IPS-20b (cell line): ENCODE data around the gene CAMK1D.

Experiments
- H3K27ac ChIP-seq: one replicate; pipeline ENCODE4 v1.5.1; 2013; ENCODE audit warnings: low read length
- H3K27me3 ChIP-seq: 2 replicates; pipeline ENCODE4 v1.6.1; 2013; ENCODE audit warnings: mild to moderate bottlenecking, low read length, inconsistent platforms; ENCODE audit not compliant: insufficient read depth
- H3K36me3 ChIP-seq: 2 replicates; pipeline ENCODE4 v1.6.1; 2013; ENCODE audit warnings: low read depth, mild to moderate bottlenecking, inconsistent platforms, low read length, moderate library complexity; ENCODE audit not compliant: insufficient read depth
- H3K4me1 ChIP-seq: 2 replicates; pipeline ENCODE4 v1.6.1; 2013; ENCODE audit warnings: mild to moderate bottlenecking, control low read depth, inconsistent platforms, low read length, moderate library complexity; ENCODE audit not compliant: insufficient read depth
- H3K4me3 ChIP-seq: 2 replicates; pipeline ENCODE4 v1.5.1; 2013; ENCODE audit warnings: mild to moderate bottlenecking, low read length, inconsistent platforms
- H3K9ac ChIP-seq: 2 replicates; pipeline ENCODE4 v1.6.1; 2013; ENCODE audit warnings: low read depth, mild to moderate bottlenecking, inconsistent platforms, low read length, moderate library complexity
- H3K9me3 ChIP-seq: 2 replicates; pipeline ENCODE4 v1.6.1; 2013; ENCODE audit warnings: mild to moderate bottlenecking, low read depth, low read length, inconsistent platforms; ENCODE audit not compliant: insufficient read depth

CAMK1D gene

GRCh38 chr10:12625393-12626023 is 276.2 kb downstream of the CAMK1D start:
- H3K27ac ChIP-seq, result no peak overlapping the region
- H3K4me1 ChIP-seq, result no peaks in the 10 kb centered on the region
- no peaks in the 10 kb centered on the region for H3K27me3 ChIP-seq
- H3K9me3 ChIP-seq, result no peaks in the 10 kb centered on the region
- H3K4me3 ChIP-seq, result no peak overlapping the region
- H3K9ac ChIP-seq, result no peak overlapping the region
- no peaks in the 10 kb centered on the region for H3K36me3 ChIP-seq

GRCh38 chr10:12628153-12628552 is 278.8 kb downstream of the CAMK1D start:
- Histone ChIP-seq H3K4me3 (no peak overlapping the region), H3K27me3 (no peaks in the 10 kb centered on the region), H3K4me1 (no peaks in the 10 kb centered on the region), H3K27ac (no peak overlapping the region), H3K9me3 (peaks cover 7% of the 10 kb centered on the region), H3K9ac (no peak overlapping the region), H3K36me3 (no peaks in the 10 kb centered on the region)

GRCh38 chr10:12628964-12629766 is 279.8 kb downstream of the CAMK1D start:
- Histone ChIP-seq H3K4me3 (no peak overlapping the region), H3K27ac (no peak overlapping the region), H3K9ac (no peak overlapping the region), H3K4me1 (no peaks in the 10 kb centered on the region), H3K9me3 (peaks cover 7% of the 10 kb centered on the region), H3K27me3 (no peaks in the 10 kb centered on the region), H3K36me3 (no peaks in the 10 kb centered on the region)

GRCh38 chr10:12629767-12630165 is 280.4 kb downstream of the CAMK1D start:
- H3K27ac ChIP-seq, result no peak overlapping the region
- H3K27me3 ChIP-seq, result no peaks in the 10 kb centered on the region
- H3K4me3 ChIP-seq, result no peak overlapping the region
- H3K36me3 ChIP-seq, result no peaks in the 10 kb centered on the region
- no peaks in the 10 kb centered on the region for H3K4me1 ChIP-seq
- no peak overlapping the region for H3K9ac ChIP-seq
- peaks cover 7% of the 10 kb centered on the region for H3K9me3 ChIP-seq

- Histone ChIP-seq H3K4me3 (no peak overlapping the region), H3K36me3 (no peaks in the 10 kb centered on the region), H3K4me1 (no peaks in the 10 kb centered on the region), H3K27me3 (no peaks in the 10 kb centered on the region), H3K9ac (no peak overlapping the region), H3K27ac (no peak overlapping the region), H3K9me3 (peaks cover 7% of the 10 kb centered on the region)
Measured at GRCh38 chr10:12631216-12631615, 281.9 kb downstream of the CAMK1D start.

GRCh38 chr10:12631787-12632562 is 282.6 kb downstream of the CAMK1D start:
- Histone ChIP-seq H3K36me3 (no peaks in the 10 kb centered on the region), H3K27me3 (no peaks in the 10 kb centered on the region), H3K4me3 (no peak overlapping the region), H3K27ac (no peak overlapping the region), H3K9ac (no peak overlapping the region), H3K4me1 (no peaks in the 10 kb centered on the region), H3K9me3 (peaks cover 7% of the 10 kb centered on the region)

- no peak overlapping the region for H3K4me3 ChIP-seq
- H3K36me3 ChIP-seq, result no peaks in the 10 kb centered on the region
- no peak overlapping the region for H3K27ac ChIP-seq
- H3K9me3 ChIP-seq, result peaks cover 7% of the 10 kb centered on the region
- H3K4me1 ChIP-seq, result peaks cover 7% of the 10 kb centered on the region; the same call in 1 of the 2 replicates
- H3K9ac ChIP-seq, result no peak overlapping the region
- H3K27me3 ChIP-seq, result no peaks in the 10 kb centered on the region
Measured at GRCh38 chr10:12633776-12634620, 284.7 kb downstream of the CAMK1D start.

- Histone ChIP-seq H3K27ac (no peak overlapping the region), H3K27me3 (no peaks in the 10 kb centered on the region), H3K9me3 (peaks cover 7% of the 10 kb centered on the region), H3K4me3 (no peak overlapping the region), H3K4me1 (peaks cover 7% of the 10 kb centered on the region; the same call in 1 of the 2 replicates), H3K9ac (no peak overlapping the region), H3K36me3 (no peaks in the 10 kb centered on the region)
Measured at GRCh38 chr10:12634621-12634931, 285.2 kb downstream of the CAMK1D start.

GRCh38 chr10:12635127-12635541 is 285.8 kb downstream of the CAMK1D start:
- Histone ChIP-seq H3K36me3 (no peaks in the 10 kb centered on the region), H3K4me3 (no peak overlapping the region), H3K9ac (no peak overlapping the region), H3K27me3 (no peaks in the 10 kb centered on the region), H3K27ac (no peak overlapping the region), H3K9me3 (peaks cover 7% of the 10 kb centered on the region), H3K4me1 (peaks cover 7% of the 10 kb centered on the region; the same call in 1 of the 2 replicates)

GRCh38 chr10:12636571-12636970 is 287.2 kb downstream of the CAMK1D start:
- no peaks in the 10 kb centered on the region for H3K36me3 ChIP-seq
- H3K4me3 ChIP-seq, result no peak overlapping the region
- H3K9ac ChIP-seq, result no peak overlapping the region
- no peak overlapping the region for H3K27ac ChIP-seq
- no peaks in the 10 kb centered on the region for H3K27me3 ChIP-seq
- peaks cover 7% of the 10 kb centered on the region; the same call in 1 of the 2 replicates for H3K4me1 ChIP-seq
- peaks cover 4% of the 10 kb centered on the region for H3K9me3 ChIP-seq

- H3K27ac ChIP-seq, result no peak overlapping the region
- no peaks in the 10 kb centered on the region for H3K9me3 ChIP-seq
Measured at GRCh38 chr10:12637649-12638048, 288.3 kb downstream of the CAMK1D start.

More at GRCh38 chr10:12637649-12638048, 288.3 kb downstream of the CAMK1D start:
- no peaks in the 10 kb centered on the region for H3K27me3 ChIP-seq
- H3K36me3 ChIP-seq, result no peaks in the 10 kb centered on the region
- no peak overlapping the region for H3K4me3 ChIP-seq
- H3K9ac ChIP-seq, result no peak overlapping the region
- H3K4me1 ChIP-seq, result peaks cover 7% of the 10 kb centered on the region; the same call in 1 of the 2 replicates
